K562 (cell line): ENCODE data around the gene NFKB2. TPM values are rescaled to one million over a fixed set of nuclear protein-coding genes. Genes with fewer than 3 reads are reported as not detected.

Experiments
- ATAC-seq: fragments of 200-7000 bp; cut with Tn5 transposase; 3 replicates; pipeline ENCODE4 v1.9.1; 2020; ENCODE audit warnings: moderate library complexity
- BruUV-seq: library from RNA; stranded (reverse); fragments of 400-500 nt; replicated peaks from 2 replicates; lab custom pipeline; 2021; lab: Mats Ljungman, UMichigan
- CTCF ChIA-PET: fragments of 300-600 bp; formaldehyde crosslinking; extraction: SDS; loops from one replicate; lab custom pipeline; 2021; ENCODE audit warnings: low intra/inter-chr PET ratio; lab: Yijun Ruan, JAX
- POLR2A ChIA-PET: fragments of 300-600, 350-650 bp; sonication (Branson Sonifier 250); formaldehyde crosslinking; extraction: SDS; loops from one replicate; lab custom pipeline; 2021; ENCODE audit warnings: antibody characterized with exemption, inconsistent platforms; lab: Yijun Ruan, JAX
- DNase-seq, 4 experiments: peaks; one replicate each; pipeline versions ENCODE4 v3.0.0 to v3.0.0-alpha.2; 2011 to 2018; ENCODE audit warnings: low spot score in 3 of 4, mixed read lengths in 3 of 4; ENCODE audit errors: extremely low read depth in 1 of 4
- FAIRE-seq: peaks from 2 replicates; lab custom pipeline; 2011; peaks lifted over from hg19 to GRCh38; lab: Jason Lieb, UNC
- H2AFZ ChIP-seq: 2 replicates; pipeline ENCODE4 v1.6.0; 2011; ENCODE audit warnings: low read depth, low read length, control low read depth, inconsistent platforms
- H3K27ac ChIP-seq: fragments of 200-600 bp; 3 replicates; pipeline ENCODE4 v1.8.0; 2011; ENCODE audit warnings: low read depth, mild to moderate bottlenecking, control low read depth, inconsistent platforms, low read length, moderate library complexity, mixed read lengths; ENCODE audit errors: extremely low read depth
- H3K27me3 ChIP-seq, 2 experiments: fragments of 300-600 bp in 1 of 2; 2 replicates in 1 of 2; 3 replicates in 1 of 2; pipeline versions ENCODE4 v1.6.0 to v1.8.0; 2011; ENCODE audit warnings: inconsistent platforms in 2 of 2, low read length in 2 of 2, mild to moderate bottlenecking in 1 of 2, mixed read lengths in 1 of 2, moderate library complexity in 1 of 2; ENCODE audit not compliant: control insufficient read depth in 2 of 2, insufficient read depth in 2 of 2
- H3K36me3 ChIP-seq: fragments of 300-600 bp; 3 replicates; pipeline ENCODE4 v1.8.0; 2011; ENCODE audit warnings: mild to moderate bottlenecking, low read length, inconsistent platforms; ENCODE audit not compliant: control insufficient read depth, insufficient read depth
- H3K4me1 ChIP-seq, 2 experiments: fragments of 200-600 bp in 1 of 2; replicated peaks in 1 of 2; 2 replicates in 1 of 2; 3 replicates in 1 of 2; pipeline versions ENCODE4 v1.5.1 to v1.8.0; 2011; ENCODE audit warnings: inconsistent platforms in 2 of 2, low read length in 2 of 2, mild to moderate bottlenecking in 1 of 2, mixed read lengths in 1 of 2, moderate library complexity in 1 of 2; ENCODE audit not compliant: control insufficient read depth in 2 of 2, insufficient read depth in 2 of 2
- H3K4me2 ChIP-seq: 2 replicates; pipeline ENCODE4 v1.6.1; 2011; ENCODE audit warnings: low read length, control low read depth, inconsistent platforms, mixed read lengths; ENCODE audit not compliant: insufficient read depth
- H3K4me3 ChIP-seq: fragments of 200-600 bp; sonication (generic), shearing (Covaris generic); 2 replicates; pipeline ENCODE4 v1.5.1; 2016; ENCODE audit warnings: control low read depth, inconsistent platforms
- H3K79me2 ChIP-seq: fragments of 200-600 bp; 3 replicates; pipeline ENCODE4 v1.8.0; 2011; ENCODE audit warnings: low read length, inconsistent platforms; ENCODE audit not compliant: control insufficient read depth, insufficient read depth
- H3K9ac ChIP-seq, 2 experiments: 2 replicates each; pipeline versions ENCODE4 v1.6.0 to v1.6.1; 2011; ENCODE audit warnings: low read depth in 2 of 2, low read length in 2 of 2, control low read depth in 1 of 2, inconsistent platforms in 1 of 2, mild to moderate bottlenecking in 1 of 2, mixed read lengths in 1 of 2; ENCODE audit not compliant: insufficient read depth in 1 of 2
- H3K9me1 ChIP-seq: one replicate; pipeline ENCODE4 v1.6.0; 2011; ENCODE audit warnings: inconsistent platforms, mild to moderate bottlenecking, low read length, moderate library complexity; ENCODE audit not compliant: control insufficient read depth, insufficient read depth
- H3K9me3 ChIP-seq: replicated peaks from 2 replicates; pipeline ENCODE4 v1.5.1; 2011; ENCODE audit warnings: low read depth, low read length, inconsistent platforms; ENCODE audit not compliant: control insufficient read depth, insufficient read depth
- H4K20me1 ChIP-seq: replicated peaks from 2 replicates; pipeline ENCODE4 v1.6.1; 2011; ENCODE audit warnings: low read length, inconsistent platforms, mixed read lengths; ENCODE audit not compliant: control insufficient read depth, insufficient read depth
- ARID3B ChIP-seq: fragments of 250-450 bp; sonication (Bioruptor Pico); IDR thresholded peaks from 2 replicates; pipeline ENCODE4 v1.4.0; 2020; ENCODE audit warnings: borderline replicate concordance
- ATF2 ChIP-seq: sonication (generic); formaldehyde crosslinking; IDR thresholded peaks from 2 replicates; pipeline ENCODE4 v1.8.1; 2022; ENCODE audit warnings: missing genetic modification reagents
- CEBPG ChIP-seq, 3 experiments: fragments of 200-800 bp in 1 of 3; sonication (Bioruptor generic) in 1 of 3; sonication (generic) in 1 of 3; formaldehyde crosslinking in 1 of 3; IDR thresholded peaks in 2 of 3; conservative IDR thresholded peaks in 1 of 3; 2 replicates each; pipeline versions ENCODE4 v1.6.1 to v1.8.0; 2016 to 2022; ENCODE audit warnings: missing compliant biosample characterization in 2 of 3, missing genetic modification characterization in 2 of 3, mild to moderate bottlenecking in 1 of 3, missing genetic modification reagents in 1 of 3
- CREB1 ChIP-seq, 2 experiments: sonication (generic) in 1 of 2; formaldehyde crosslinking in 1 of 2; IDR thresholded peaks; 2 replicates each; pipeline versions ENCODE4 v1.6.1 to v1.8.0; 2012 to 2022; ENCODE audit warnings: inconsistent platforms in 1 of 2, mild to moderate bottlenecking in 1 of 2, missing genetic modification reagents in 1 of 2, moderate library complexity in 1 of 2
- NCOA6 ChIP-seq: fragments of 450-650 bp; IDR thresholded peaks from 2 replicates; pipeline ENCODE4 v1.6.1; 2017; ENCODE audit warnings: mild to moderate bottlenecking
- PHB2 ChIP-seq: fragments of 450-650 bp; IDR thresholded peaks from 2 replicates; pipeline ENCODE4 v1.6.1; 2017; ENCODE audit warnings: low read depth
- RBM22 ChIP-seq: fragments of 200-400 bp; formaldehyde crosslinking; IDR thresholded peaks from 2 replicates; pipeline ENCODE4 v1.6.1; 2018; ENCODE audit warnings: low read length, low read depth; ENCODE audit not compliant: poor library complexity, severe bottlenecking
- SRSF1 ChIP-seq: fragments of 200-400 bp; formaldehyde crosslinking; IDR thresholded peaks from 2 replicates; pipeline ENCODE4 v1.6.1; 2017; ENCODE audit warnings: mild to moderate bottlenecking, low read depth, low read length, moderate library complexity
- ZBTB2 ChIP-seq: fragments of 450-650 bp; IDR thresholded peaks from 2 replicates; pipeline ENCODE4 v1.6.1; 2016; ENCODE audit warnings: antibody characterized with exemption
- ZFP30 ChIP-seq: fragments of 250-450 bp; sonication (Bioruptor Pico); IDR thresholded peaks from 2 replicates; pipeline ENCODE4 v1.8.0; 2022; ENCODE audit warnings: moderate library complexity, mild to moderate bottlenecking, inconsistent platforms, borderline replicate concordance
- ZNF143 ChIP-seq: sonication (generic); formaldehyde crosslinking; IDR thresholded peaks from 2 replicates; pipeline ENCODE4 v1.9.0; 2022; ENCODE audit warnings: mild to moderate bottlenecking, missing genetic modification reagents
- ZNF695 ChIP-seq: fragments of 450-650 bp; formaldehyde crosslinking; IDR thresholded peaks from 2 replicates; pipeline ENCODE4 v1.4.0; 2020; ENCODE audit warnings: mild to moderate bottlenecking, moderate library complexity
- WGBS: fragments of 100-300 bp; shearing (Covaris generic); methylation state at CpG from one replicate; pipeline ENCODE4 v1.1.6; 2016; ENCODE audit warnings: low coverage, mixed read lengths; ENCODE audit not compliant: insufficient coverage; ENCODE audit errors: missing lambda C conversion rate; 5-methylcytosine and 5-hydroxymethylcytosine counted together
- in situ Hi-C: fragments of 300-500 bp; cut with MboI; formaldehyde crosslinking; loops from 4 replicates; pipeline ENCODE4 v1.15.0; 2018; ENCODE audit warnings: inconsistent platforms, mixed read lengths
- intact Hi-C: fragments of 100-400 bp; cut with micrococcal nuclease; formaldehyde crosslinking; loops from 2 replicates; pipeline ENCODE4 v1.14.2; 2022
- polyA plus RNA-seq, 8 experiments: library from polyadenylated mRNA; depleted of rRNA in 4 of 8; stranded (reverse) in 5 of 8; unstranded in 3 of 8; fragments of >200 nt; fragmentation: Nextera tagmentation in 2 of 8; fragmentation: Illumina TruSeq in 1 of 8; extraction: Ambion mirVana in 2 of 8; extraction: Trizol in 1 of 8; gene quantifications; 2 replicates each; pipeline versions ENCODE4 v1.2.1 to v1.2.3, GENCODE V29; 2011 to 2014; ENCODE audit warnings: inconsistent platforms in 1 of 8, missing spikeins in 1 of 8
- total RNA-seq, 7 experiments: library from RNA; depleted of rRNA in 6 of 7; stranded (reverse); fragments of >200 nt in 6 of 7; fragmentation: Illumina TruSeq in 2 of 7; extraction: Trizol in 2 of 7; gene quantifications; 2 replicates each; pipeline versions ENCODE4 v1.2.1 to v1.2.3, GENCODE V29; 2011 to 2021; ENCODE audit warnings: low replicate concordance in 1 of 7
- TF ChIP-seq, protein P1 (sequence below), 2 experiments: fragments of 450-650 bp in 1 of 2; sonication (generic) in 1 of 2; formaldehyde crosslinking in 1 of 2; IDR thresholded peaks in 1 of 2; conservative IDR thresholded peaks in 1 of 2; 2 replicates each; pipeline versions ENCODE4 v1.6.1 to v1.8.1; 2016 to 2023; ENCODE audit warnings: mild to moderate bottlenecking in 2 of 2, moderate library complexity in 2 of 2, inconsistent platforms in 1 of 2, missing genetic modification reagents in 1 of 2

The NFKB2 gene
- total and polyA plus RNA-seq, 9 of the 15 experiments (the other 6 are each of a cell fraction or from before 2014, with no cell fraction given), result 0.07 to 20.3 (median 7.9) TPM

- Histone ChIP-seq H3K27ac (no peak overlapping the region), H3K9me3 (no peaks in the 10 kb centered on the region), H4K20me1 (no peaks in the 10 kb centered on the region), H3K27me3 (no peaks in the 10 kb centered on the region), H3K36me3 (peaks cover 16% of the 10 kb centered on the region; the same call in 1 of the 3 replicates), H3K9me1 (no peaks in the 10 kb centered on the region), H3K4me1 (peaks cover 14 to 54% of the 10 kb centered on the region in 2 experiments; a peak in 4 of 5 replicates), H3K9ac (no peak overlapping the region), H3K4me2 (peak overlapping the region; percentile 11; the same call in 1 of the 2 replicates), H3K4me3 (no peak overlapping the region), H3K79me2 (peaks cover 7% of the 10 kb centered on the region; the same call in 1 of the 3 replicates), H2AFZ (no peak overlapping the region)
- DNase-seq, result no peak
- ATAC-seq, result no peak
- in situ Hi-C loops, result loop anchor here (25.0 kb wide), 1 partner anchor 190 kb away; no protein-coding TSS in a partner anchor
- BruUV-seq, result TSS peak; percentile 43
- no peak for FAIRE-seq
- POLR2A ChIA-PET, result interaction anchor here (0.7 to 1.3 kb wide), 3 partner anchors 10 to 233 kb away, joined by 3 read pairs; no protein-coding TSS in a partner anchor
- 57% methylated on average over 8 of the region's 14 CpGs for WGBS
- CTCF ChIA-PET, result no interaction called here
- intact Hi-C loops, result loop anchor here (5.0 kb wide), 1 partner anchor 230 kb away; no protein-coding TSS in a partner anchor
- TF ChIP-seq RBM22, result no peak
- no peak for TF ChIP-seq ARID3B (CRISPR knock-in tag)
- TF ChIP-seq ZNF695 (CRISPR knock-in tag), result no peak
- TF ChIP-seq, protein P1, sequence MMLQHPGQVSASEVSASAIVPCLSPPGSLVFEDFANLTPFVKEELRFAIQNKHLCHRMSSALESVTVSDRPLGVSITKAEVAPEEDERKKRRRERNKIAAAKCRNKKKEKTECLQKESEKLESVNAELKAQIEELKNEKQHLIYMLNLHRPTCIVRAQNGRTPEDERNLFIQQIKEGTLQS (IDR thresholded peaks at IDR 0.05), result peak; percentile 64
- TF ChIP-seq, protein P1 (CRISPR knock-in tag; conservative IDR thresholded peaks at IDR 0.05), result no peak
- TF ChIP-seq ZNF143 (CRISPR knock-in tag), result no peak
- no peak for TF ChIP-seq CREB1 (IDR thresholded peaks at IDR 0.05)
- TF ChIP-seq CREB1 (CRISPR knock-in tag; IDR thresholded peaks at IDR 0.05), result no peak
- no peak for TF ChIP-seq NCOA6
- TF ChIP-seq ZBTB2, result no peak
- no peak for TF ChIP-seq ATF2 (CRISPR knock-in tag)
- no peak for TF ChIP-seq ZFP30 (CRISPR knock-in tag)
- TF ChIP-seq CEBPG (CRISPR knock-in tag; IDR thresholded peaks at IDR 0.05), result no peak
- peak; percentile 42 to 52; a peak in 2 of 4 replicates for TF ChIP-seq CEBPG (tag; conservative IDR thresholded peaks at IDR 0.05 in 1 of 2, IDR thresholded peaks at IDR 0.05 in 1 of 2)
- no peak for TF ChIP-seq SRSF1
- TF ChIP-seq PHB2, result no peak
These were observed 2.0 kb downstream of the NFKB2 start for GRCh38 chr10:102397222-102398171.
